T1000 (cell line): Measurements from ENCODE around the gene CCDC30.

ENCODE experiments used
- DNase-seq: peaks from one replicate; lab custom pipeline; 2025; ENCODE audit warnings: mixed read lengths; lab: John Stamatoyannopoulos, UW

Gene CCDC30

GRCh38 chr1:42692461-42692860, 229.4 kb downstream of the CCDC30 start:
- no peak for DNase-seq

GRCh38 chr1:42692911-42693310, 229.8 kb downstream of the CCDC30 start:
- no peak for DNase-seq

DNA sequence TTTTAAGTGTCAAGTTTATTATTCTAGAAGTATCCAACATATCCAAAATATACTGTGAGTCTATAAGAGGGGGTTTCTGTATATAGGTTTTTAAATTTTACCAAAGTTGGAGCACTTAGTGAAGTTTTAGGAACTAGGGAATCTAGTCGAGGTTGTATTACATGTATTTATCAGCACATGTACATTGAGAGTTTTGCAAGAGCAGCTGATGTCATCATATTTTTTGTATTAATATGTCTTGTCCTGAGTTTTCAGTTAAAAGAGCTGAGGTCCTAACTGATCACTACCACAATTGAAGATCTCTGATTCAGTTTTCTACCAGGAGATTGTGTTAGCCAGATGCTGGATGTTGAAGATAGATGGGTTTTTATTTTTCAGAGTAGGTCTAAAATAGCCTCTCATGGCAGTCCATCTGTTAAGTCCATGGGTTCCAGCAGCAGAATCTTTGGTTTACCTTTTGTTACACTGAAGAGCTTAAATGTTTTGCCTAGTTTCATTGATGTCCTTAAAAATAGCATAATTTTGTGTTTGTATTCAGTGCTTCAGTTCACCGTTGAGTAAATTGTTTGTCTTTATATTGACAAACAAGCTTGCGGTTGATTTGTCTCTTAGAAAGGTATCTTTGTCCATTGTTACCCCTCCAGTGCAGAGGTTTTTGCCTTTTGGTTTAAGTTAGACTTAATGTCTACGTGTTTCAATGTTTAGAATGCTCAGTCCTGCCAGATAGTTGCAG, 235.2 kb downstream of the CCDC30 start:
- no peak for DNase-seq

DNA sequence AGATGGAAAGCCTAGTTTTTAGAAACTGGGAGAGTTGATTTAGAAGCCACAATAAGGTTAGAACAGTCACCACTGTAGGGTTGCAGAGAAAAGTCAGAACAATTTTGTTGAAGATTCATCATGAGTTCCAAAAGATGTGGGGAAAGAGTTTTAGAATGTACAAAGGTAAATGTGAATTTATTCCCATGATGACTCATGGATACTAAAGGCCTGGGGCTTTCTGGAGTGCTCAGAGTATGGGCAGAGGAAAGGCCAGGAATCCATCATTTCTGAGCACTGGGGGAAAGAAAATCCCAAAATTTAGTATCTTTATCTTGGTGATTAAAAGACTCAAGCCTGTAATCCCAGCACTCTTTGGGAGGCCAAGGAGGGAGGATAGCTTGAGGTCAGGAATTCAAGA, 236.9 kb downstream of the CCDC30 start:
- no peak for DNase-seq

DNA sequence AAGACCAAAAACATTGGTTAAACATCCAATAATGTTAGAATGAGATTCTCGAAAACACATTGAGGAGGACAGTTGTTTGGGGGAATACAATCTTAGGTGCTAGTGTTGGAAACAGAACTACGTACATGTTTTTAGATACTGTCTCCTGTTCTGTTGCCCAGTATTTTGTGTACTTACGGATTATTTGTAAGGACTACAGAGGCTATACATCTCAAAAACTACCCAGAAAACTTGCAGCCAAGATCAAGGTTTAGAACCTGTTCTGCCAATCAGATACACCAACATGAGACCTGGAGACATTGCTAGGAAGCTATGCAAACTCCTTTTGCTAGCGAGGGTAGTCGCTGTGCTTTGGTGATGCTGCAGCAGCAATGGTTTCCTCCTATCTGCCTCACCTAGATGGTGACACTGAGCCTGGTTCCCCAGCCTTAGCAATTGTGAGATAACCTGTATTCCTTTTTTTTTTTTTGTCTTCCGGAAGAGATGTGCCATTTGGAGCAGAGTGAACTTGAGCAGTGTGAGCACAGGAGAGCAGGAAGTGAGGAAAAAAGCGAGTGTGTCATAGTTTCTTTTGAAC, 240.9 kb downstream of the CCDC30 start:
- DNase-seq: no peak
